Activated gamma-delta T cell treated with Interleukin-2 at 50 U/mL for 16 hours (primary cell): ENCODE measurements around the gene ZNF385C.

Source experiments
- DNase-seq: peaks from one replicate; pipeline ENCODE4 v3.0.0-alpha.2; 2020

The ZNF385C gene

DNA sequence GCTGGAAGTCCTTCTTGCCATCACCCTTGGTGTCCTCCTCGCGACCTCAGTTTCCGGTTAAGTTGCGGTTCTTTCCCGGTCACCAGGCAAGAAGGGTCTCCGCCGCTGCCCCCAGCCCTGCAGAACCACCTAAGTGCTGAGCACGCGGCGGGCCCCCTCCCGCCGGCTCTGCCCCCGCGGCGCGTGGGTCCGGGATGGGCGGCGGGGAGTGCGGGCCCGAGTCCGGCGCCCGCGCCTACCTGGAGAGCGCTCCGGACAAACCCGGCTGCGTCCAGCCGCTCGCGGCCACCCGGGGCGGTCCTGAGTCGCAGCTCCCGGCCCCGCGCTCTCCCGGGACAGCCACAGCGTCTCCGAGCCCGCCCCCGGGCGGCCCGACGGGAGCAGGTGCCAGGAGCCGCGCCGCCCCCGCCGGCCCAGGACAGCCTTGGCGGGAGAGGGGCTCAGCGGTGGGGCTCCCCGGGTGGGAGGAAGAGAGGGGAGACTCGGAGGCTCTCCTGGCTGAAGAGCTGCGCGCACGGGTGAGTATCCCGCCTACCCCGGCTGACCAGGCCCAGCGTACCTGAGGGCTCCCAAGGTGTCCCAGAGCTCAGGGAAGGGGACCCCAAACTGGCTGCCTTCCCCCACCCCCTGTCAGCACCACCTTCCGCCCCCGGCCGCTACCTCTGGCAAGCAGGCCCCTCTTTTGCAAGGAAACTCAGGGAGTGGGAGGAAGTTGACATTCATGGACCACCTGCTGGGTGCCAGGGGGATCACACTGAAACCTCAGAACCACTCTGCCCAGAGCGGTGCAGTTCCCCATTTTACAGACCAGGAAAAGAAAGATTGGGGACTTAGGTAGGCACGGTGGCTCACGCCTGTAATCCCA is 25.7 kb downstream of the ZNF385C start:
- DNase-seq = no peak

DNA sequence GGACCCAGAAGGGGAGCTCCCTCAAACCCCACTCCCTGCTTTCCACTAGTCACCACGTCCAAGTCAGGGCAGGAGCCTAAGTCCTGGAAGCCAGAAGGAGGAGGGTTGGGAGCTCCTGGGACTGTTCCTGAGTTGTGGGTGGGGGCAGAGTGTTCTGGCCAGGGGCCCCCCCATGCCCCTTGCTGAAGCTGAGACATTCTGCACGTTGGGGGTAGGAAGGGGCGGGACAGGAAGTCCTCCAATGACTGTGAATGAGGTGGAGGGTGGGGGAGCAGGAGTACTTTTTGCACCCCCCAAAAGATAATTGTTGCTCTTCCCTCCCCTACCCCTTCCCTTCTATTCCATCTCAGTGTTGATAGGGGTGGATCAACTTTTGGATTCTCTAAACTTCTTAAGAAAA is 26.5 kb downstream of the ZNF385C start:
- no peak for DNase-seq

DNA sequence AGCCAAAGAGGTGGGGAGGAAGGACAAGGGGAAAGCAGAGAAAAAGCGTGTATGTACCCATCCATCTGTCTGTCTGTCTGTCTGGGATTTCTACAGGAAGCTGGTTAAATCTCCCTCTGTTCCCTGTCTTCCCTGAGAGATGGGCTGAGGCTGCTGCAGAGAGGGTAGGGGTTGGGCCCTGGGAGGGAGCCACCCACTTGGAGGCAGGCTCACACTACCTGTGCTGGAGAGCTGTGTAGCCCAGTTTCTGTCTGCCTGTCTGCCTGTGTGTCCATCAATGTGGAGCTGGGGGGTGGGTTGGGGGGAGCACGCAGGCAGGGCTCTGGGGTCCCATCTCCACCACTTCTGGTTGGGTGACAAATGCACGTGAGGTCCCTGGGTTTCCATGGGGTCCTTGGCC is 29.3 kb downstream of the ZNF385C start:
- no peak for DNase-seq

DNA sequence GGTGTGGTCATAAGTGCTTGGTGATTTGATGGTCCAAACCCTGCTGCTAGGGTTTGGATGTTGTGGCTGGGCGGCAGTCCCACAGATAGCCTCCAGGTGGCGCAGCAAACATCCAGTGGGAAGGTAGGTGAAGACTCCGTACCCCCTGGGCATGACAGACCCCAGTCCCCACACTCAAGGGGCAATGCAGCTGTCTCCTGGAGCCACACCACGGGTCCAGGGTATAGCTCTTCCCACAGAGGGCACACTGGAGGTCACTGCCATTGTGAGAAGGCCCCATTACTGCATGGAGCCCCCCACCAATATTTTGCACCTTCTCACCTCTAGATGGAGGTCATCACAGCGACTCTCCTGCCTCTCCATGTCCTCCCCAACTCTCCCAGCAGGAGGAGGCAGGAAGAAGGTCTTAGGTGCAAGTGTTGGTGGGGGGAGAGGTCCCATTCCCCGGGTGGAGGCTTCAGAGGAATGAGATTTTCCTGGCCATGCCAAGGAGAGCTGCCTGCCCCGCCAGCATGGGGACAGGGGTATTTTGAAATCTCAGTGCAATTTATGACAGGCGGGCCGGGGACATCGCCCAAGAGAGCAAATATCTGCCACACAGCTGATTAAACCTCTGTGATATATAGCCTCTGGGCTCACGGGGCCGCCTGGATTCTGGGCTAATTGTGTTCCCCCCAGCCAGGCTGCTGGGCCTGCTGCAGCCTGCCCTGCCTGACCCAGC is 30.7 kb downstream of the ZNF385C start:
- DNase-seq = peak; percentile 67

DNA sequence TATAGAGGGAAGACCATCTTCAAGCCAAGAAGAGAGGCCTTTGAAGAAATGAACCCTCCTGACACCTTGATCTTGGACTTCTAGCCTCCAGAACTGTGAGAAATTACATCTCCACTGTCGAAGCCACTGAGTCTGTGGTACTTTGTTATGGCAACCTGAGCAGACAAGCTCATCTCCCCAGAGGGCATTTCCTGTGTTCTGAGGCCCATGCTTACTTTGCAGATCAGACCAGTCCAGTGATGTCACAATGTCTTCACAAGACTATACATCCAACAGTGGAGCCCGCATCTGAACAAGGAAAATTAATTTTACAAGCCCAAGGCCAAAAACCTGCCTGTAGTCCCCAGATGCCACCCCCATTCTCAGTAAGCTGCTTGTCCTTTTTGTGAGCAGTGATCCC is 33.1 kb downstream of the ZNF385C start:
- DNase-seq = no peak

DNA sequence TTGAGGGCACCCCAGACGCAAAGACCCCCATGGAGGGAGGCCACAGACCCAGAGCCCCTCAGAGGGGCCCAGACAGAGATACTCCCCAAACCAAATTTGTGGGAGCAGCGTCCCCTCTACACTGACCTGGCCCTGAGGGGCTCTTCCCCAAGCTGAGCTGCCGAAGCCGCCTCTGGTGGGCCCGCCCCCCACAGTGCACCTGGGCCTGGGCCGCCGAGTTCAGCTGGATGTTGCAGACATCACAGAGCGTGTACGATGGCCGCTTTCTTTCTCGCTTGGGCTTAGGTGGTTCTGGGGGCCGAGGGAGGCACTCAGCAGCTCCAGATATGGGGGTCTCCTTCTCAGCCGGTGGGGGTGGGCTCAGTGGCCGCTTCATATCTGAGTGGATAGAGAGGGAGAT is 35.6 kb downstream of the ZNF385C start:
- no peak for DNase-seq

DNA sequence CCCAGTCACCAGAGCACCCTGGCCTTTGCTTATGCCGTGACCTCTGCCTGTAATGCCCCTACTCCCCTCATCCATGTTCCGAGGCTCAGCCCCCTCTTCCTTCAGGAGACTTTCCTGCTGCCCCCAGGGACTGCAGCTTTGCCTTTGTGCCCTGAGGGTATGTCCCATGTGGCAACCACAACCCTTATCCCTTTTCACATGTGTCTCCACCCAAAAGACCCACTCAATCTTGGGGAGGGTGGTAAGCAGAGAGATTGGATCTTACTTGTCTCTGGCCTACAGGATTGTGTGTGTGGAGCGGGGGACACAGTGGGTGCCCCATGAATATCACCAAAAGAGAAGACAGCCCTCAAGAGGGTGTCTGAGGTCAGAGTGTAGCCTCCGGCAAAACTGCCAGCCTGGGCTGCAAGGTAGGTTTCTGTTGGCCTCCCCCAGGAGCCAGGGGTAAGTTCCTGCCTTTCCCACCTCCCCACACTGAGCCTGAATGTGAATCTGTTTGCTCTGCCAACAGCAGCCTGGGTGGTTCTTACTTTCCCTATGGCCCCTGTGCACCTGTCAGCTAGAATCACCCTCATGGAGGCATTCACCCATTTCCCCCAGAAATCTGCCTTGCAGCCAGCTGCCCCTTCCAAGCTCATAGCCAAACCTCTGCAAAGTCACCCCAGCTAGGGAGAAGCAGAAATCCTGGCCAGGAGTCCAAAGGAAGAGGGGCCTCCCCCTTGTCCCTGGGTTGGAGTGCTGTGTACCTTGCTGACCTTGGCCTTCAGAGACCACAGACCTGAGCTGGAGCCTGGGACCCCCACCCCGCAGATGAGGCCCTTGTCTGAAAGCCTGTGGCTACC is 36.4 kb downstream of the ZNF385C start:
- no peak for DNase-seq

DNA sequence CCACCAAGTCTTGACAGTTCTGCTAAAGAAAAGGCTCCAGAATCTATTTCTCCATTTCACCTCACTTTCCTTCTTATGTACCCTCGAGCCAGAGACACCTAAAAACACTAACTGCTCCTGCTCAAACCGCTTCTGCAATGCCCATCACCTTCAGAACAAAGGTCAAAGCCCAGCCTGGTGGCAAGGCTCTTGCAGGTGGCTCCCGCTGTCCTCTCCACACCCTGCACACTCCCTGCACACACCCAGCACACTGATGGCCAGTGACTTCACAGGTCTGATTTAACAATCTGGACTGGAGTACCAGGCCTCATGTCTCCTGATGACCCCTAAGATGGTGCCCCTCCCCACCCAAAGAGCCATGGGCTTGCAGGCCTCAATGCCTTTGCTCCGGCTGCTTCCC is 38.0 kb downstream of the ZNF385C start:
- DNase-seq = no peak

DNA sequence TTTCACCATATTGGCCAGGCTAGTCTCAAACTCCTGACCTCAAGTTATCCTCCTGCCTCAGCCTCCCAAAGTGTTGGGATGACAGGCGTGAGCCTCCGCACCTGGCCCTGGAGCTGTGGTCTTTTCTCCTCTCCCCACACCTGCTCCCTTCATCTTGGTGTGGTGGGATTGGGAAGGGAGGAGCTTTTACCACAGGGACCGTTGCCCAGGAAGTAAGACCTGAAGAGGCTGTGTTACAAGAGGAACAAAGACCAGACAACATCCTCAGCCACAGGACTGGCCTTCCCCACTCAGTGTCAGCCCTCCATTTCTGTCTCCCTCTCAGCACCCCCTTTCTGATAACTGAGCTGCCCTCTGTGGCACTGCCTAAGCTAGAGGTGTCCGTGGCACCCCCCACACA is 38.5 kb downstream of the ZNF385C start:
- DNase-seq = no peak

DNA sequence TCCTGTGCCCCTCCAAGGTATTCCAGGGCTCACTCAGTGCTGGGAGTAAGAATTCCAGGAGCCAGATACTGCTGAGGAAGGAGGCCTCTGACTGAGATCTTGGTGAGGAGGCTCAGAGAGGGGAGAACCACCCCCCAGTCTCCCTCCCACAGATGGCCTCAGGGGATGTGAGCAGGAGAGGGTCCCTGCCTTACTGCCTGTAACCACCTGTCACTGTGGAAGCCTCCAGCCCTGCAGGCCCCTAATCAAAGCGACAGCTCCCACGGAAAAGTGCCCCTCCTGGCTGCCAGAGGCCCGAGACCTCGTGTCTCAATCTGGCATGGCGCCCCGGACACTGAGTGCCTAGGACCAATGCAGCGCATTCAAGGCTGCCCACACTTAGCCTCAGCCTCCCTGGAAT is 40.2 kb downstream of the ZNF385C start:
- no peak for DNase-seq

DNA sequence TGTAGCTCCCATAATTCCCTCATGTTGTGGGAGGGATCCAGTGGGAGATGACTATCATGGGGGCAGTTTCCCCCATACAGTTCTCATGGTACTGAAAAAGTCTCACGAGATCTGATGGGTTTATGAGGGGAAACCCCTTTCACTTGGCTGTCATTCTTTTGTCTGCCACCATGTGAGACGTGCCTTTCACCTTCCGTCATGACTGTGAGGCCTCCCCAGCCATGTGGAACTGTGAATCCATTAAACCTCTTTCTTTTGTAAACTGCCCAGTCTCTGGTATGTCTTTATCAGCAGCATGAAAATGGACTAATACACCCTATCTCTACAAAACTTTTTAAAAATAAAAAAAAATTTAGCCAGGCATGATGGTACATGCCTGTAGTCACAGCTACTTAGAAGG is 41.6 kb downstream of the ZNF385C start:
- no peak for DNase-seq

DNA sequence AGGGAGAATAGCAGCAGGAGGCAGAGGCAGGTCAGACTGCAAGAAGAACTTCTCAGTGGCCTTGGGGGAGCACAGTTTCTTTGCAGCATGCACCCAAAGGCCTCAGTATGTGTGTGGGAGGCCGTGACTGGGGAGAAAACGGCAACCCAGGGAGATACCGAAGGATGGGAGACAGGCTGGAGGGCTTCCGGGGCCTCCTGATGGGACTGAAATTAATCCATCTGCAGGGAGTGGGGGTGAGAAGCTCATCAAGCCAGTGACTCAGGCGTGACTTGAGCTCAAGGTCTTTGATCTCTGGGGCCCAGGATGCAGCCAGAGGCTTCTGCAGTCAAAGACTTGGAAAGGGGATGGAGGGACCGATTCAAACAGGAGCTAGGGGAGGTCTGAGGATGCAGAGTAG is 42.8 kb downstream of the ZNF385C start:
- no peak for DNase-seq

DNA sequence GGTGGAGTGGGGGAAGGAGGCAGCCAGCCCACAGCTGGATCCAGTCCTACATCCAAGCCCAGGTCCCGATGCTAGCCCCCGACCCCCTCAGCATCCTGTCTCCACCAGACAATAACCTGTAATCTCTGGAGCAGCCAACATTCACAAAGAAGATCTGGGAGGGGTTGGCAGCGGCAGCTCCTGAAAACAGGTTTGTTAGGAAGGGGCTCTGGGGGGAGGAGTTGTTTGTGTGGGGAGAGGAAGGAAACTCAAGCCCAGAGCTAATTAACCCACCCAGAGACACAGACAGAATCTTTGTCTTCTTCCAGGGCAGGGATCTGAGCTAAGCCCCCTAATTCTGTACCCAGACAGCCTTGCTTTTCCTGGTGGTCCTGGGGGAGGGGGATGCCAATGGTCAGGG is 43.2 kb downstream of the ZNF385C start:
- DNase-seq = no peak

DNA sequence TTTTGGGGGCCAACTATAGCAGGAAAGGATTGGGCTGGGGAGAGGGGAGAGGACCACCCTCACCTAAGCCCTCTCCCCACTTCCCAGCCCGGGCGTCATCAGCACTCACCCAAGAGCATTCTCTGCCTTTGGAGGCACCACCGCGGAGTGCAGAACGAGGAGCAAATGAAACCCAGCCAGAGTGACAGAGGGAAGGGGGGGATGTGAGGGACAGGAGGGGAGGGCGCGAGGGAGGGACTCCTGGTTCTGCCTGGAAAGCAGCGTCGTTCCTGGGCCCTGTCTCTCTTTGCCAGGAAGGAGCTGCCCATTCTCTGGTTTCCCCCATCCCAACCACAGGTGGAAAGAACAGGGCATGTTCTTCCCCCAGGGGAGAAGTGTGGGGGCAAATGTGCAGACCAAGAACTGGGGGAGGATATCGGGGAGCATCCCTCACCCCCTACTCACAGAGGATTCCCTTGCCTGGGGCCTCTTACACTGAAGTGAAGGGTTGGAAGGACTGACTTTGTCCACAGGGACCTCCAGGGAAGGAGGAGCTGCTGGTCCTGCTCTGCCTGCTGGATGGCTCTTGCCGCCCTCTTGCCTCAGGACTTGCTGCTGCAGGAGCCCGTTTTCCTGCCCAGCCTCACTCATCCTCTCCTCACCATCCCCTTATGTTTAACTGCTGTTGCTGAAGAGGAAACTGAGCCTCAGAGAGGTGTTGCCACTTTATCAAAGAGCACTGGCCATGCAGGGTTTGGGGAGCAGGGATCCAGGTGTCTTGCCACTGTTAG is 44.4 kb downstream of the ZNF385C start:
- no peak for DNase-seq

DNA sequence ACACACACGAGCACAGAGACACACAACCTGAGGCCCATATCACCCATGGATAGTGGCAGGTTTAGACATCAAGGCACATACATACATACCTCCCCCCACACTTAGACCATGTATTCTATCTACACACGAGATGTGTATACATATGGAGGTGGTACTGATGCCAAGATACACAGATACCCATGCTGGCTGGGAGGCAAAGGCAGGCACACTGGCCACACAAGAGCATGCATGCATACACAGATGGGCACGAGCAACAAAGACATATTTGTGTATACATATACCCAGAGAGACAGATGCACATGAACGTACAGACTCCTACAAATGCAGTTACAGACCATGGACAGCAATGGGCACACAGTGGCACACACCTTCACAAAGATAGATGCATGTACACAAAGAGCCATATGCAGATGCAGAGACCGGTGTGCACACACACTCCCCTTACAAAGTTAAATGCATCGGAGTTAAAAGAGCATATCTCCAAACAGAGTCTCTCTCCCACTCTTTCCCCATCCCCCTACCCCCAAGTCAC is 45.9 kb downstream of the ZNF385C start:
- DNase-seq = no peak

DNA sequence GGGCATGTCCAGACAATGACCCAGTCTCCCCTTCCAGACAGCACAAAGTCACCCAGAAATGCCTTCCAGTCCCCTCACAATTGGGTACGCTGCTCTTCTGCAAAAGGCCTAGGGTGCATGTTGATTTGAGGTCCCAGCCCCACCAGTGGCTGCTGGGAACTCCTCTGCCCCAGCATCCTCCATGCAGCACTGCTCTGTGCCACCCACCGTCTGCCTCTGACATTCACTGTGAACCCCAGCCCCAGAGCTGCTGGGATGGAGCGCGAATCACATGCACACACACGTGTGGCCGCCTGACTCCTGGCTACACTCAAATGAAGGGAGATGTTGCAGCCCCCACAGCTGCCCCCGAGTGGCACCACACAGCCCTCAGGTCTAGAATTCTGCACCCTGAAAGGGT is 46.6 kb downstream of the ZNF385C start:
- no peak for DNase-seq

DNA sequence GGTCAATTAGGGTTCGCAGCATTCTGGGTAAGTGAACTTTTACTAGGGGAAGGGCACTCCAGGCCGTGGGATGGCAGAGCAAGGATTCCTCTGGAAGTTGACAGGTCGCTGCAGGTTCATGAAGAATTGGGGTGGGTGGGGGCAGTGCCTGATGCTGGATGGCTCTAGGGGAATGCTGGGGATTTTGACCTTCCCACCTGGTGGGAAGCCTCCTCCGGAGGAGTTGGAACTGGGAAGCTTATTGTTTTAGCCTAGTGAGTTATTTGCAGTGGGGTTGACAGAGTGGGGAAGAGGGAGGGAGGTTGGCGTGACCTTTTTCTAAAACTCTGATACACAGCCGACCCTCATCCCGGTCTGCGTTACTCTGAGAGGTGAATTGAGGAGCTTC is 47.3 kb downstream of the ZNF385C start:
- DNase-seq = no peak

DNA sequence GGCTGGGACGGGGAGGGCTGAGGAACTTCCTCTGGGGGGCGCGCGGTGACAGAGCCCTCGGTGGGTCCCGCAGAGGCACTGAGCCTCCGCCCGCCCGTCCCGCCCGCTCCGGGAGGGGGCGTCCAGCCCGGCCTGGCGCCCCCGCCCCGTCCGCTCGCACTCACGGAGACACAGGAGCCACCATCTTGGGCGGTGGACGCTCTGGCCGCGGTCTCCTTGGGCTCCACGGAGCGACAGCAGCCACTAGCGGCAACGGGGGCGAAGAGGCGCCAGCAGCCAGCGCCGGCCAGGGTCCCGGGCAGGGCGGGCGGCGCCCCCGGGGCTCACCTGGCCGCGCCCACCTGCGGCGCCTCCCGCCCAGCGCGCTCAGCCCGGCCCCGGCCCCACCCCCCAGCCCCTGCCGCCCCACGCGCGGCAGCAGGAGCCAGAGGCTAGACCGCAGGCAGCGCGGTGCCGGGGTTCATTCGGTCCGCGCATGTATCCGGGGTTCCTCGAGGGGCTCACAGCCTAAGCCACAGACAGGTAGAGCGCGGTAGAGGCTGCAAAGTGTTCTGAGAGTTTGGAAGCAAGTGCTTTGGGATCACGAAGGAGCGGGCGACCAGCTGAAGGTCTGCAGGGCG is 47.8 kb downstream of the ZNF385C start, which contains the start of gene C17orf113:
TSS of gene C17orf113 (minus strand) at position 209 of the 620 bp plus-strand sequence. CDS start 7,225 bp downstream, outside the sequence.
- peak; percentile 49 for DNase-seq

DNA sequence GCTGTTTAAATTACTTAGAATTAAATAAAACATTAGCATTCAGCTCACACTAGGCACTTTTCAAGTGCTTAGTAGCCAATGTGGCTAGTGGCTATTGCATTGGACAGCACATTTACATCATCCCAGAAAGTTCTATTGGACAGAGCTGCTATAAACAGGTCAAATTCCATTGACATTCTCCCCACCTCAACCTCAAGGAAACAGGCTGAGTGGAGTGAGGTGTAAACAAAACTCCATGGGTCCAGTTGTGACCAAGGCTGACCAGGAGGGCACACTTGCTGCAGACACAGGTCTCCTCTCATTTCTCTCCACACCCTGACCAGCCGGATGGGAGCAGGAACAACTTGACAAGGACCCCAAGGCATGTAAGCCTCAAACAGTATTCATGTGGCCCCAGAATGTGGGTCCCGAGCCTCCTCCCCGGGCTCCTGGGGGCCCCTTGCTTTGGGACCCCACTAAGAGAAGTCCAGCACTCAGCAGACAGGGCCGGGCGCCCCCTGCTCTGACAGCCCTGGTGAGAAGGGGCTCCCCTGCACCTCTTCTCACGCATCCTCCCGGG is 48.4 kb downstream of the ZNF385C start:
- no peak for DNase-seq

DNA sequence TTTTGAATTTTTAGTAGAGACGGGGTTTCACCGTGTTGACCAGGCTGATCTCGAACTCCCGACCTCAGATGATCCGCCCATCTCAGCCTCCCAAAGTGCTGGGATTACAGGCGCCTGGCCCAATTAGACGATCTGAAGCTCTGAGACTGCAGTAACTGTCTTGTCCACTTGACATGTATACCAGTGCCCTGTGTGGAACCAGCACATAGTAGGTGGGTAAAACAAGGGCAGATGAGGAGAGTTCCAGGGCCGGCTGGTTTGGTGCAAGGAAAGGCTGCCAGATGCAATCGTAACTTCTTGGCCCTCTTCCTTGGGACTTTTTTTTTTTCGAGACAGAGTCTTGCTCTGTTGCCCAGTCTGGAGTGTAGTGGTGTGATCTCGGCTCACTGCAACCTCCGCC is 50.9 kb downstream of the ZNF385C start:
- no peak for DNase-seq

DNA sequence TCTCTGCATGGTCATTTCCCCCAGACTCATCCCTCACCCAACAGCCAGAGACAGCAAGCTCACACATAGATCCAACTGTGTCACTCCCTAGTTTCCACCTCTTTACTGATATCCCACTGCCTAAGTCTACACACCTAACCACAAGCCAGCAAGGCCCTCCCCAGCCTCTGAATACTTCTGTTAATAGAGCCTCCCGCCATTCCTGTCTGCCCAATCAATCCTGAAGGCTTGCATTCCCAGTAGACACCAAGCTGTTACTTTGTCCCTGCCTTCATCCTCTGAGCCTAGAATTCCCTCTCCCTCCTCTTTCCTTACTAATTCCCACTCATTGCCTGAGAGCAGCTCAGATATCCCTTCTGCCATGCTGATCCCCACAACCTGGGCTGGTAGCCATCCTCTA is 52.6 kb downstream of the ZNF385C start:
- no peak for DNase-seq
